Stimulated activated naive B cell treated with anti-CD40 and anti-IgM and Interleukin-4, amounts not matched to agents 10 μg/mL and 1 μg/mL and 100 μg/mL, for 72 hours (primary cell): ENCODE results near the gene GTF2F1.
A peak's percentile ranks its signal among the peaks of the same experiment; 100 is the strongest.

Experiments used
- ATAC-seq, 2 donors: fragments of 150-1000 bp; cut with Tn5 transposase; replicated peaks; 2 replicates each; pipeline ENCODE4 v1.10.0; 2021; ENCODE audit warnings: moderate library complexity in 1 of 2
- DNase-seq: peaks from one replicate; pipeline ENCODE4 v3.0.0; 2021
- H3K27ac Mint-ChIP-seq: one replicate; pipeline ENCODE4 v1.8.0; 2022; ENCODE audit warnings: mild to moderate bottlenecking, mixed read lengths
- H3K27me3 Mint-ChIP-seq, 2 donors: one replicate each; pipeline ENCODE4 v1.8.0; 2022; ENCODE audit warnings: mixed read lengths in 2 of 2
- H3K36me3 Mint-ChIP-seq, 2 donors: one replicate each; pipeline ENCODE4 v1.8.0; 2022; ENCODE audit warnings: mixed read lengths in 2 of 2, mild to moderate bottlenecking in 1 of 2
- H3K4me1 Mint-ChIP-seq, 2 donors: one replicate each; pipeline ENCODE4 v1.8.0; 2022; ENCODE audit warnings: mixed read lengths in 2 of 2, mild to moderate bottlenecking in 1 of 2
- H3K4me3 Mint-ChIP-seq, 2 donors: one replicate each; pipeline ENCODE4 v1.8.0; 2022; ENCODE audit warnings: mild to moderate bottlenecking in 2 of 2, mixed read lengths in 2 of 2, moderate library complexity in 1 of 2
- H3K9me3 Mint-ChIP-seq, 2 donors: one replicate each; pipeline ENCODE4 v1.8.0; 2022; ENCODE audit warnings: mixed read lengths in 2 of 2, mild to moderate bottlenecking in 1 of 2

Gene GTF2F1

GRCh38 chr19:6384381-6384780 lies 8.6 kb downstream of the GTF2F1 start:
- no peak for DNase-seq
- Mint-ChIP-seq H3K36me3 (peaks cover 64 to 69% of the 10 kb centered on the region in 2 donors), H3K4me3 (no peak overlapping the region), H3K4me1 (peaks cover 2 to 6% of the 10 kb centered on the region in 2 donors), H3K27ac (no peak overlapping the region), H3K27me3 (no peaks in the 10 kb centered on the region), H3K9me3 (peaks cover 5 to 10% of the 10 kb centered on the region in 2 donors)
- no peak for ATAC-seq

GRCh38 chr19:6383188-6383587 lies 9.8 kb downstream of the GTF2F1 start:
- H3K4me1 Mint-ChIP-seq = peaks cover 2 to 3% of the 10 kb centered on the region in 2 donors

GRCh38 chr19:6381030-6381750 lies 11.8 kb downstream of the GTF2F1 start:
- H3K4me1 Mint-ChIP-seq = no peaks in the 10 kb centered on the region
- H3K27ac Mint-ChIP-seq = no peak overlapping the region
- H3K36me3 Mint-ChIP-seq = peaks cover 49 to 60% of the 10 kb centered on the region in 2 donors
- H3K9me3 Mint-ChIP-seq = peaks cover 5 to 10% of the 10 kb centered on the region in 2 donors
- H3K4me3 Mint-ChIP-seq = no peak overlapping the region
- H3K27me3 Mint-ChIP-seq = no peaks in the 10 kb centered on the region
- DNase-seq = no peak
- no peak for ATAC-seq

More at GRCh38 chr19:6383188-6383587, 9.8 kb downstream of the GTF2F1 start:
- Mint-ChIP-seq H3K9me3 (peaks cover 5 to 10% of the 10 kb centered on the region in 2 donors), H3K36me3 (peaks cover 63 to 70% of the 10 kb centered on the region in 2 donors), H3K27me3 (no peaks in the 10 kb centered on the region), H3K4me3 (no peak overlapping the region), H3K27ac (peak overlapping the region; percentile 4)
- DNase-seq (no peak), ATAC-seq (no peak)

GRCh38 chr19:6379744-6380143 lies 13.2 kb downstream of the GTF2F1 start:
- Mint-ChIP-seq H3K27me3 (no peaks in the 10 kb centered on the region), H3K36me3 (peaks cover 47 to 56% of the 10 kb centered on the region in 2 donors), H3K4me3 (no peak overlapping the region), H3K4me1 (peaks cover 0 to under 1% of the 10 kb centered on the region in 2 donors), H3K9me3 (peaks cover 5 to 10% of the 10 kb centered on the region in 2 donors), H3K27ac (no peak overlapping the region)
- ATAC-seq (no peak), DNase-seq (no peak)

GRCh38 chr19:6378486-6378885 lies 14.5 kb downstream of the GTF2F1 start:
- Mint-ChIP-seq H3K9me3 (peaks cover 5 to 10% of the 10 kb centered on the region in 2 donors), H3K27me3 (no peaks in the 10 kb centered on the region), H3K36me3 (peaks cover 43 to 54% of the 10 kb centered on the region in 2 donors), H3K4me3 (no peak overlapping the region), H3K27ac (no peak overlapping the region), H3K4me1 (peaks cover 7 to 13% of the 10 kb centered on the region in 2 donors)
- no peak for DNase-seq
- ATAC-seq = no peak

GRCh38 chr19:6378041-6378440 lies 14.9 kb downstream of the GTF2F1 start:
- DNase-seq = no peak
- H3K27ac Mint-ChIP-seq = no peak overlapping the region
- H3K36me3 Mint-ChIP-seq = peaks cover 38 to 49% of the 10 kb centered on the region in 2 donors

GRCh38 chr19:6376512-6377190 lies 16.3 kb downstream of the GTF2F1 start:
- no peak for DNase-seq
- Mint-ChIP-seq H3K4me1 (peaks cover 10 to 22% of the 10 kb centered on the region in 2 donors), H3K4me3 (no peak overlapping the region), H3K27me3 (no peaks in the 10 kb centered on the region), H3K27ac (peak overlapping the region; percentile 65), H3K9me3 (peaks cover 5 to 10% of the 10 kb centered on the region in 2 donors), H3K36me3 (peaks cover 28 to 40% of the 10 kb centered on the region in 2 donors)
- no peak for ATAC-seq

More at GRCh38 chr19:6378041-6378440, 14.9 kb downstream of the GTF2F1 start:
- Mint-ChIP-seq H3K9me3 (peaks cover 5 to 10% of the 10 kb centered on the region in 2 donors), H3K4me3 (no peak overlapping the region), H3K4me1 (peaks cover 7 to 15% of the 10 kb centered on the region in 2 donors), H3K27me3 (no peaks in the 10 kb centered on the region)
- no peak for ATAC-seq

GRCh38 chr19:6375411-6376010 lies 17.5 kb downstream of the GTF2F1 start, which contains the start of gene PSPN:
PSPN (minus strand) TSS chr19:6375933; CDS start chr19:6375849, 84 bp downstream.
- no peak for DNase-seq
- peak within 1 kb of the TSS; percentile 65 for H3K27ac Mint-ChIP-seq
- peaks cover 11 to 22% of the 10 kb centered on the region in 2 donors for H3K4me1 Mint-ChIP-seq
- peaks cover 3 to 5% of the 10 kb centered on the region in 2 donors for H3K9me3 Mint-ChIP-seq
- ATAC-seq = no peak
- no peaks in the 10 kb centered on the region for H3K27me3 Mint-ChIP-seq
- peak within 1 kb of the TSS in 1 of 2 donors; percentile 36 for H3K4me3 Mint-ChIP-seq
- peaks cover 17 to 28% of the 10 kb centered on the region in 2 donors for H3K36me3 Mint-ChIP-seq

- Mint-ChIP-seq H3K4me3 (peak overlapping the region; percentile 36 to 72), H3K27me3 (no peaks in the 10 kb centered on the region), H3K36me3 (peaks cover 11 to 23% of the 10 kb centered on the region in 2 donors), H3K9me3 (peaks cover 2 to 3% of the 10 kb centered on the region in 2 donors), H3K27ac (no peak overlapping the region), H3K4me1 (peaks cover 11 to 22% of the 10 kb centered on the region in 2 donors)
- DNase-seq (no peak), ATAC-seq (no peak)
These were observed 18.1 kb downstream of the GTF2F1 start for GRCh38 chr19:6374711-6375410.

- no peak for DNase-seq
- Mint-ChIP-seq H3K27me3 (no peaks in the 10 kb centered on the region), H3K27ac (no peak overlapping the region), H3K9me3 (no peaks in the 10 kb centered on the region), H3K36me3 (peaks cover 11 to 23% of the 10 kb centered on the region in 2 donors), H3K4me3 (peak overlapping the region; percentile 36 to 99), H3K4me1 (peaks cover 15 to 22% of the 10 kb centered on the region in 2 donors)
- no peak for ATAC-seq
These were observed 18.7 kb downstream of the GTF2F1 start for GRCh38 chr19:6374161-6374709.

- peak; percentile 13 for DNase-seq
These were observed 19.2 kb downstream of the GTF2F1 start for GRCh38 chr19:6373813-6374108.

GRCh38 chr19:6373096-6373812 lies 19.7 kb downstream of the GTF2F1 start:
- peaks cover 15 to 22% of the 10 kb centered on the region in 2 donors for H3K4me1 Mint-ChIP-seq
- peak; percentile 69 to 73 for ATAC-seq
- H3K4me3 Mint-ChIP-seq = peak overlapping the region; percentile 94 to 99
- peak overlapping the region; percentile 98 for H3K27ac Mint-ChIP-seq
- peaks cover 11 to 21% of the 10 kb centered on the region in 2 donors for H3K36me3 Mint-ChIP-seq
- H3K27me3 Mint-ChIP-seq = no peaks in the 10 kb centered on the region
- H3K9me3 Mint-ChIP-seq = no peaks in the 10 kb centered on the region
- DNase-seq = peak; percentile 95

More at GRCh38 chr19:6373813-6374108, 19.2 kb downstream of the GTF2F1 start:
- ATAC-seq = no peak
- Mint-ChIP-seq H3K27ac (peak overlapping the region; percentile 34), H3K36me3 (peaks cover 12 to 23% of the 10 kb centered on the region in 2 donors), H3K9me3 (no peaks in the 10 kb centered on the region), H3K27me3 (no peaks in the 10 kb centered on the region), H3K4me1 (peaks cover 15 to 22% of the 10 kb centered on the region in 2 donors), H3K4me3 (peak overlapping the region; percentile 94 to 99)

- ATAC-seq = peak; percentile 83 to 84
- Mint-ChIP-seq H3K27ac (peak within 1 kb of the TSS; percentile 98), H3K9me3 (no peaks in the 10 kb centered on the region), H3K4me3 (peak within 1 kb of the TSS; percentile 94 to 99), H3K27me3 (no peaks in the 10 kb centered on the region), H3K36me3 (peaks cover 14 to 25% of the 10 kb centered on the region in 2 donors), H3K4me1 (peaks cover 15 to 22% of the 10 kb centered on the region in 2 donors)
- peak; percentile 98 for DNase-seq
These were observed 20.3 kb downstream of the GTF2F1 start, which contains the start of gene ALKBH7 for GRCh38 chr19:6372594-6373095. ALKBH7 (plus strand) TSS chr19:6372794; CDS start chr19:6372821, 27 bp downstream.
